ENCODE results near the gene TPCN2. TPM values are rescaled to one million over a fixed set of nuclear protein-coding genes. Genes with fewer than 3 reads are reported as not detected.

Gene TPCN2
- total RNA-seq, 1 donor: 11.1 TPM

GRCh38 chr11:69030301-69030700 is 18.4 kb upstream of the TPCN2 start:
- H3K4me3 ChIP-seq (ENCODE audit: low read depth, low read length): no peak overlapping the region
- DNase-seq (ENCODE audit: low read depth): no peak
- TF ChIP-seq CTCF (IDR thresholded peaks at IDR 0.05; ENCODE audit: insufficient read depth, low read length): no peak

- no peak overlapping the region for H3K4me3 ChIP-seq (ENCODE audit: low read depth, low read length)
- DNase-seq (ENCODE audit: low read depth): no peak
- TF ChIP-seq CTCF (IDR thresholded peaks at IDR 0.05; ENCODE audit: insufficient read depth, low read length): no peak
Measured at GRCh38 chr11:69032833-69033232, 15.9 kb upstream of the TPCN2 start.

GRCh38 chr11:69033431-69033830 is 15.3 kb upstream of the TPCN2 start:
- DNase-seq (ENCODE audit: low read depth): no peak
- no peak for TF ChIP-seq CTCF (IDR thresholded peaks at IDR 0.05; ENCODE audit: insufficient read depth, low read length)
- no peak overlapping the region for H3K4me3 ChIP-seq (ENCODE audit: low read depth, low read length)

- no peak for TF ChIP-seq CTCF (IDR thresholded peaks at IDR 0.05; ENCODE audit: insufficient read depth, low read length)
- no peak overlapping the region for H3K4me3 ChIP-seq (ENCODE audit: low read depth, low read length)
- no peak for DNase-seq (ENCODE audit: low read depth)
Measured at GRCh38 chr11:69034123-69034867, 14.4 kb upstream of the TPCN2 start.

DNA sequence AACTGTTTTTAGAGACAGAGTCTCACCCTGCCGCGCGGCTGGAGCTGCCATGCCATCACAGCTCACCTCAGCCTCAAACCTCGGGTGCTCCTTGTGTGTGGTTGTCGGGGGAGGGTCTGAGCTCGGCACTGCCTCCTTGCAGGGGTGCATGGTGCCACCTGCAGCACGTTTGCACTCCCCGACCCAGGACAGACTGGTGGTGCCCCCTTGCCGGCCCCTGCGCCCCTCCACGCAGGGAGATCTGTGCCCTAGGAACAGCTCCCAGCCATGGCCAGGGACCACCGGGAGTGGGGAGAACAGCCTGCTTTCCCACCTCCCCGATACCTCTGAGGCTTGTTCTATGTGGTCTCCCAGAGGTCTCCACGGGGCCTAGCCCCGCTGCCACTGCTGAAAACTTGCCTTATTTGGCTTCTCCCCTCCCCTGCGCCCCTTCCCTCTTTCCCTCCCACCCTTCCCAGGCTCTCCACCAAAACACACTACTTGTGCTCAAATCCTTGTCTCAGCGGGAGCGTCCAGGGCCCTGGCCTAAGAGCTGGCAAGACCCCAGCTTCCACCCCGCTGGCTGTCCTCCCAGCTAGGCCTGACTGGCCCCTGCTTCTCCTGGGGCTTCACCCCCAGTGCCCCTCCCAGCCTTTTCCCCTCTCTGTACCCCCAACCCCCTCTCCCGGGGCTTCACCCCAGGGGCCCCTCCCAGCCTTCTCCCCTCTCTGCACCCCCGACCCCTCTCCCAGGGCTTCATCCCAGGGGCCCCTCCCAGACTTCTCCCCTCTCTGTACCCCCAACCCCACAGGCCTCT is 13.4 kb upstream of the TPCN2 start:
- no peak for DNase-seq (ENCODE audit: low read depth)
- TF ChIP-seq CTCF (IDR thresholded peaks at IDR 0.05; ENCODE audit: insufficient read depth, low read length): no peak
- no peak overlapping the region for H3K4me3 ChIP-seq (ENCODE audit: low read depth, low read length)

DNA sequence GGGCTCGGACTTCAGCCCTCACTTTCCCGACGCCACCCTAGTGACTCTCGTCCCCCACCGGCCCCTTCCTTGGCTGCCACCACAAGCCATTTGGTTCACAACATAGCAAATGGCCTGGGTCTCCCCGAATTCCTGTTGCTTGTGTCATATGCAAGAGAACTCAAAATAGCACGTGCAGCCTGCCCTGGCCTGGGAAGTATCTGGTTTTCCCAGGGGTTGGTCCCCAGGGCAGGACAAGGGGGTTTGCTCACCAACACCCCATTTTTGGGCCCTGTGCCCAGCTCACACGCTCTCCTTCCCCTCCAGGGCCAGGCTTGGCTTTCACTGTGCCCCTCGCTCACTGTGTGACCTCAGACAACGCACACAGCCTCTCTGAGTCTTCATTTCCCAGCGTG is 12.8 kb upstream of the TPCN2 start:
- no peak overlapping the region for H3K4me3 ChIP-seq (ENCODE audit: low read depth, low read length)
- DNase-seq (ENCODE audit: low read depth): peak; percentile 57
- no peak for TF ChIP-seq CTCF (IDR thresholded peaks at IDR 0.05; ENCODE audit: insufficient read depth, low read length)

Data from fibroblast of the aortic adventitia (primary cell).